IPS DF 6.9 (cell line): Measurements from ENCODE around the gene HGD.

ENCODE experiments used
- DNase-seq: peaks from one replicate; pipeline ENCODE4 v3.0.0-alpha.2; 2013; ENCODE audit warnings: low read depth, low spot score
- H3K27ac ChIP-seq: one replicate; pipeline ENCODE4 v1.5.1; 2013; ENCODE audit warnings: low read length, control low read depth
- H3K27me3 ChIP-seq: 2 replicates; pipeline ENCODE4 v1.6.1; 2013; ENCODE audit warnings: mild to moderate bottlenecking, low read length; ENCODE audit not compliant: control insufficient read depth, insufficient read depth
- H3K36me3 ChIP-seq: 2 replicates; pipeline ENCODE4 v1.6.1; 2013; ENCODE audit warnings: low read length; ENCODE audit not compliant: control insufficient read depth, insufficient read depth
- H3K4me1 ChIP-seq: 2 replicates; pipeline ENCODE4 v1.6.1; 2013; ENCODE audit warnings: low read length; ENCODE audit not compliant: control insufficient read depth, insufficient read depth
- H3K4me3 ChIP-seq: 2 replicates; pipeline ENCODE4 v1.5.1; 2013; ENCODE audit warnings: mild to moderate bottlenecking, low read length
- H3K9me3 ChIP-seq: 2 replicates; pipeline ENCODE4 v1.6.1; 2013; ENCODE audit warnings: low read length, inconsistent platforms; ENCODE audit not compliant: control insufficient read depth, insufficient read depth
- WGBS: extraction: QIAGEN DNeasy Blood & Tissue Kit; methylation state at CpG from one replicate; pipeline ENCODE4 v1.1.7; 2013; ENCODE audit warnings: mixed read lengths, missing lambda C conversion rate; ENCODE audit not compliant: insufficient read length, insufficient coverage; 5-methylcytosine and 5-hydroxymethylcytosine counted together

HGD gene

GRCh38 chr3:120659285-120659684 lies 22.8 kb downstream of the HGD start:
- no peaks in the 10 kb centered on the region for H3K27me3 ChIP-seq
- WGBS, result no CpG with 5 or more reads among the region's 1 CpG
- H3K27ac ChIP-seq, result no peak overlapping the region
- no peak overlapping the region for H3K4me3 ChIP-seq
- no peaks in the 10 kb centered on the region for H3K4me1 ChIP-seq
- no peaks in the 10 kb centered on the region for H3K36me3 ChIP-seq
- no peak for DNase-seq
- H3K9me3 ChIP-seq, result no peaks in the 10 kb centered on the region; the same call in 1 of the 2 replicates

GRCh38 chr3:120652896-120653545 lies 29.0 kb downstream of the HGD start:
- Histone ChIP-seq H3K9me3 (no peaks in the 10 kb centered on the region), H3K4me3 (no peak overlapping the region), H3K27ac (no peak overlapping the region), H3K36me3 (no peaks in the 10 kb centered on the region), H3K27me3 (no peaks in the 10 kb centered on the region), H3K4me1 (no peaks in the 10 kb centered on the region)
- no peak for DNase-seq
- no CpG with 5 or more reads among the region's 5 CpGs for WGBS

- Histone ChIP-seq H3K9me3 (no peaks in the 10 kb centered on the region), H3K36me3 (no peaks in the 10 kb centered on the region), H3K4me1 (no peaks in the 10 kb centered on the region), H3K27me3 (no peaks in the 10 kb centered on the region), H3K4me3 (no peak overlapping the region), H3K27ac (no peak overlapping the region)
- WGBS, result no CpG with 5 or more reads among the region's 3 CpGs
- DNase-seq, result no peak
These were observed 29.8 kb downstream of the HGD start for GRCh38 chr3:120652281-120652680.

GRCh38 chr3:120650311-120650710 lies 31.7 kb downstream of the HGD start:
- H3K9me3 ChIP-seq, result no peaks in the 10 kb centered on the region
- WGBS, result no CpG with 5 or more reads among the region's 2 CpGs
- H3K27ac ChIP-seq, result no peak overlapping the region

GRCh38 chr3:120649830-120650233 lies 32.2 kb downstream of the HGD start:
- no peaks in the 10 kb centered on the region for H3K27me3 ChIP-seq
- H3K27ac ChIP-seq, result no peak overlapping the region
- H3K36me3 ChIP-seq, result no peaks in the 10 kb centered on the region
- DNase-seq, result no peak
- H3K9me3 ChIP-seq, result no peaks in the 10 kb centered on the region
- WGBS, result no CpG with 5 or more reads among the region's 3 CpGs
- no peak overlapping the region for H3K4me3 ChIP-seq
- H3K4me1 ChIP-seq, result no peaks in the 10 kb centered on the region

More at GRCh38 chr3:120650311-120650710, 31.7 kb downstream of the HGD start:
- Histone ChIP-seq H3K36me3 (no peaks in the 10 kb centered on the region), H3K4me3 (no peak overlapping the region), H3K27me3 (no peaks in the 10 kb centered on the region), H3K4me1 (no peaks in the 10 kb centered on the region)
- no peak for DNase-seq

GRCh38 chr3:120648290-120648689 lies 33.7 kb downstream of the HGD start:
- Histone ChIP-seq H3K4me3 (no peak overlapping the region), H3K36me3 (no peaks in the 10 kb centered on the region), H3K27ac (no peak overlapping the region), H3K9me3 (no peaks in the 10 kb centered on the region), H3K27me3 (no peaks in the 10 kb centered on the region), H3K4me1 (no peaks in the 10 kb centered on the region)
- no peak for DNase-seq
- no CpG with 5 or more reads among the region's 5 CpGs for WGBS

GRCh38 chr3:120646771-120647432 lies 35.1 kb downstream of the HGD start:
- Histone ChIP-seq H3K27me3 (no peaks in the 10 kb centered on the region), H3K4me1 (no peaks in the 10 kb centered on the region), H3K27ac (no peak overlapping the region), H3K36me3 (no peaks in the 10 kb centered on the region), H3K4me3 (no peak overlapping the region), H3K9me3 (no peaks in the 10 kb centered on the region)
- WGBS, result no CpG with 5 or more reads among the region's 5 CpGs
- no peak for DNase-seq

GRCh38 chr3:120645083-120645845 lies 36.8 kb downstream of the HGD start:
- no CpG with 5 or more reads among the region's 5 CpGs for WGBS
- H3K27me3 ChIP-seq, result no peaks in the 10 kb centered on the region
- no peak overlapping the region for H3K27ac ChIP-seq
- H3K4me1 ChIP-seq, result no peaks in the 10 kb centered on the region
- DNase-seq, result no peak
- H3K36me3 ChIP-seq, result no peaks in the 10 kb centered on the region
- no peak overlapping the region for H3K4me3 ChIP-seq
- H3K9me3 ChIP-seq, result no peaks in the 10 kb centered on the region

GRCh38 chr3:120642368-120642948 lies 39.6 kb downstream of the HGD start:
- H3K9me3 ChIP-seq, result no peaks in the 10 kb centered on the region
- H3K4me3 ChIP-seq, result no peak overlapping the region
- H3K4me1 ChIP-seq, result no peaks in the 10 kb centered on the region
- DNase-seq, result no peak
- no CpG with 5 or more reads among the region's 4 CpGs for WGBS
- H3K27me3 ChIP-seq, result no peaks in the 10 kb centered on the region
- H3K27ac ChIP-seq, result no peak overlapping the region
- H3K36me3 ChIP-seq, result no peaks in the 10 kb centered on the region

- Histone ChIP-seq H3K4me3 (no peak overlapping the region), H3K36me3 (no peaks in the 10 kb centered on the region), H3K4me1 (no peaks in the 10 kb centered on the region), H3K27ac (no peak overlapping the region), H3K27me3 (no peaks in the 10 kb centered on the region), H3K9me3 (no peaks in the 10 kb centered on the region)
- WGBS, result no CpG with 5 or more reads among the region's 2 CpGs
- DNase-seq, result no peak
These were observed 40.3 kb downstream of the HGD start for GRCh38 chr3:120641696-120642246.
